HG03575 (cell line): ENCODE data around the gene ITSN1.
"Not testable (repeated sequence)": the region's sequence is repeated elsewhere in the genome, so short reads cannot be mapped to it uniquely, and the experiment has no call there.

Experiments used
- ATAC-seq: cut with Tn5 transposase; IDR thresholded peaks from one replicate; pipeline ENCODE4 v1.9.1; 2021; ENCODE audit not compliant: unreplicated experiment, insufficient number of reproducible peaks, low FRiP score; ENCODE audit errors: extremely low read depth

Gene ITSN1

GRCh38 chr21:33673473-33673872, 31.2 kb downstream of the ITSN1 start:
- no peak for ATAC-seq

DNA sequence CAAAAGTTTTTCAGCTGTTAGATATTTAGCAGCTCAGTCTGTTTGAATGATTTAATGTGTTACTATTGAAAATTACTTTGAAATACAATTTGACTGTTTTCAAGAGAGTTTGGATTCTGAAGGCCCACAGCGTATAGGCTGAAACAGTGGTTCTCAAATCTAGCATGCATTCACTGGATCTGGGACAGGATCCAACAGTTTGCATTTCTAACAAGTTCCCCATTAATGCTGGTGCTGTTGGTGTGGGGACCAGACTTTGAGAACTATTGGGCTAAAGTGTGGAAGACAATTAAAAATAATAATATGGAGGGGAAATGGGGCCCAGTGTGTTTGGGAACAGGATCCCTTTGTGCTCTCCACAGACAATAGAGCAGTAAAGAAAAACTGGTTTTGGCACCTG, 31.9 kb downstream of the ITSN1 start:
- ATAC-seq = no peak

DNA sequence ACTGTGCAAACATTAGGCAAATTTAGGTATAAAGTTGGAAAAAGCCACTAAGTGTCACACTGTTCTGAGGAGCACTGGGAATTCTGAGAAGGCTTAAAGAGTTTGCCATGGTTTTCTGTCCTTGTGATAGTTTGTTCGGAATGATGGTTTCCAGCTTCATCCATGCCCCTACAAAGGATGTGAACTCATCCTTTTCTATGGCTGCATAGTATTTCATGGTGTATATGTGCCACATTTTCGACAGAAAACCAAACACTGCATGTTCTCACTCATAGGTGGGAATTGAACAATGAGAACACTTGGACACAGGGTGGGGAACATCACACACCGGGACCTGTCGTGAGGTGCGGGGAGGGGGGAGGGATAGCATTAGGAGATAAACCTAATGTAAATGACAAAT, 34.4 kb downstream of the ITSN1 start:
- ATAC-seq = not testable (repeated sequence)

DNA sequence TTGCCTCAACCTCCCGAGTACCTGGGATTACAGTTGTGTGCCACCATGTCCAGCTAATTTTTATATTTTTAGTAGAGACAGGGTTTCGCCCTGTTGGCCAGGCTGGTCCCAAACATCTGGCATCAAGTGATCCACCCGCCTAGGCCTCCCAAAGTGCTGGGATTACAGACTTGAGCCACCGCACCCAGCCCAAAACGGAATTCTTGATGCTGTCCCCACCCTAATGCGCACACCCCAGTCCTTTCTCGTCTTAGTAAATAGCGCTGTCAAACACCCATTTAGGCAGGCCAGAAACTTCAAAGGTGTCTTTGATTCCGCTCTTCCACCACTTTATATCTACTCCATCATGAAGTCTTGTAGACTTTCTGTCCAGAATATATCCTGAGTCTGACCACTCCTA, 35.1 kb downstream of the ITSN1 start:
- no peak for ATAC-seq

DNA sequence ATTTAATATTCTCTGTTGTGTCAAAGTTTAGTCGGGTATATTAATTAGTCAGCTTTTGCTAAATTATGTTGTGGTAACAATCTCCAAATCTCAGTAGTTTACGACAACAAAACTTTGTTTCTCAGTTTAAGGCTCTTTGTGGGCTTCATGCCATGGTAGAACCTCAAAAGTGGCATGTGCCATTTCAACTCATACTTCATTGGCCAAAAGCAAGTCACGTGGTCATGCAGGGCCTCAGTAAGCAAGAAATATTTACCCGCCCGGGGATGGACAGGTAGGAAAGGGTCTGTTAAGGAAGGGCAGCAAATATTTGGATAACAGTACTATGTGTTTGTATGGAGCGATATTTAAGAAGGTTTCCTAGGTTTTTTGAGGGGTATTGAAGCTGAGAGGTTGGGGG, 38.6 kb downstream of the ITSN1 start:
- ATAC-seq = no peak

- no peak for ATAC-seq
Observed at GRCh38 chr21:33682992-33683627, 40.8 kb downstream of the ITSN1 start.

DNA sequence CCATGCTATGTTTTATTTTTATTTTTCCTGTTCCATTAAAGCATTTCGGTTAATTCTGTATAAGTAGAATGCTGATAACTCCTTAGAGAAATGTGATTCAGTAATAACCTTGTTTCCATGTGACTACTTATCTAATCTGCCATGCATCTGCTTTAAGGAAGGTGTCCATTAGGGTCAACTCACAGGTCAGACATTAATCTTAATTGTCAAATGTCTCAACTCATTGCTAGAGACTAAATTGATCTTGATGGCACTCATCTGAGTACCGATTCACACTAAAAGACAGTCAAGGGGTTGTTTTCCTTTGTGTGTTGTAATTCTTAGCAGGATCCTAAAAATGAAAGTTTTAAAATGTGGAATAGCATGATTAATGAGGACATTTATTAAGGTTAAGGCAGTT, 41.8 kb downstream of the ITSN1 start:
- no peak for ATAC-seq

- ATAC-seq = no peak
Observed at GRCh38 chr21:33684923-33685560, 42.7 kb downstream of the ITSN1 start.

DNA sequence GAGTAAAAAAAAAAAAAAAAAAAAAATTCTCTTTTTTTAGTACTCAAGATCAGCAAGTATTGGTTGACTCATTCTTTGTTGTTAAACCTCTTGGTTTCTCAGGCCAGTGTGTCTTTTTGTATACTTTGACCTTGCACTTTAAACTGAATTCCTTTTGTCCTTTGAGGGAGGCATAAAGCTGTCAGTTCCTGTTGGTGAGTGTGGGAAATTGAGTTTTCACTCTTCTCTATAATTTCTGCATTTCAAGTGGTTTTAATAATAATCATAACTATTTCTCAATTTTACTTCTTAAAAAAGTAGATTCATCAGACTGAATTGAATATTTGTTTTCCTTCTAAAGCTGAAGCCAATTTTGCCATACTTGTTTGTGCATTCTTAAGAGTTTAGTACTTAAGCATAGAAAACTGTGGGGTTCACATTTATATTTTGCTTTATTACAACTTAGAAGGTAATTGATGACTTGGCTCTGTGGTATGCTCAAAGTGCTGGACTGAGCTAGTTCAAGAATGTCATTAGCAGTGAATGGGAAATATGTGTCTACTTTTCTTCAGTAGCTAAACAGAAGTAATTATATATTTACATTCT, 43.4 kb downstream of the ITSN1 start:
- no peak for ATAC-seq

DNA sequence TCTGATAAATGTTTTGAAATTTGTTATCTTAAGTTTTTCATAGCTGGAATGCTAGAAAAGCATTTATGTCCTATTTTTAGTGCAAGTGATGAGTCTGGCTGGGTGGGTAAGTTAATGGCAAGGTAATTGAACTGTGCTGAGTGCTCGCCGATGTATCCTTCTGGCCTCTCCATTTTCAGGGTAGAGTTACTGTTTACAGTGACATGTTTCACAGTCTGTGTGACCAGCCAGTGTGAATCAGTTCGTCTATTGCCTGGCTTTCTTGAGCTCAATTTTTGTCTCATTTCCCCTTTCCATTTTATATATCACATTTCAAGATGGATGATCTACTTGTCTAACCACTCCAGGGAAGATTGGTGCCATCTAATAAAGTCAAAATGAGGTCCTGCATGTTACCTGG, 44.1 kb downstream of the ITSN1 start:
- ATAC-seq = no peak

DNA sequence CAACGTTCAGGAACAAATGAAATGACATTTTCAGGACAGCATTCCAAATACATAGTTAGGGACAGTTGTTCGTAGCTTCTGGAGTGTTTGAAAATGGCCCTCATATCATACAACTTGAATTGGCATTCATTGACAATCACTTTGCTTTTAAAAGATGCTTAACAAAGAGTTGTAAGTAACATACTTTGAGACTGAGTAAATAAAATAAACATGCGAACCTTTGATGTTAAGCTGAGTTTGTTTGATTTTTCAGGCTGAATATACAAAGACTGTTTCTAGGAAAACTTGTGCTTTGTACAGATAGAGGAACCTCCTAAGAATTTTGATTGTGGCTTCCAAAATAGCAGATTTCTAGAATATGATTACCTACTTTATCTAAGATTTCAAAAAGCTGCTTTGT, 45.3 kb downstream of the ITSN1 start:
- ATAC-seq = no peak

DNA sequence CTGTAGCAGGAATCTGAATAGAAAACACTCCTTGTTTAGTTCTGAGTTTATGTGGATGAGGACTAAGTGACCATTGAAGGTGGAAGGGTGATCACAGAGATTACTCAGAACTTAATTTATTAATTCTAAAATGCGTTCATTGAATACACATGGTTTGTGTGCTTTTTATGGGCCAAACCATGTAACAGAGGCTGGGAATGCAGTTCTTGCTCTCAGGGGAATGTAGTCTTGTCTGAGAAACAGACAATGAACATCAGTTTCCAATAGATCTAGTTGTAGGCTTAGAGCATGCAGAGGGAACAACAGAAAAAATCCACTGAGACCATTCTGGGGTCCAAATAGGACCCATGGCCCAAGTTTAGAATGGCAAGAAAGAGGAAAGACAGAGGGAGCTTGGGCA, 46.1 kb downstream of the ITSN1 start:
- ATAC-seq = no peak

- ATAC-seq = no peak
Observed at GRCh38 chr21:33690874-33691273, 48.6 kb downstream of the ITSN1 start.

DNA sequence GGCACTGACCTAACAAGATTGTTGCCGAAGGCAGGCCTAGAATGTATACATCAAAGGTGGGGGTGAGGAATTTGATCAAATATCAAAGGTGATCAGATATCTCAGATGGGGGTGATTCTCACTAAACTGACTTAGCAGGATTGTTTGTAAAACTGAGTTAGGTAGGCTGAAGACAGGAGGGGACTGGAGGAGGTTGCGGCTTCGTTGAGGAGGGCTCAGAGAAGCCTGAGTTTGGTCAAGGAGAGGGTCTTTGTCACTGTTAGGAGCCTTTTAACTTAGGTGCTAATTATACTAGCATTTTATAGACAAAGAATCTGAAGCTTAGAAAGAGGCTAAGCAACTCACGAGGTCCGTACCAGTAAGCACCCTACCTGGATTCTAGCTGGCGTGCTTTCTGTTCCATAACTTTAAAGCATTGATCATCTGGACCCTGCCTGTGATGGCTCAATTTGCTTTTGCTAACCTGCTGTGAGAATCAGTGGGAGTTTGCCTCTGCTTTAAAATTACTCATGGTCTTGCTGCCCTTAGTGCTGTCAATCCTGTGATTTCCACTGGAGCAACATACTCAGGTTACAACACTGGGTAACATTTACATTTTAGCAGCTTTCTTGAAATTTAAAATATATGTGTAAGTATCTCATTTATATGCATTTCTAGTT, 49.8 kb downstream of the ITSN1 start:
- no peak for ATAC-seq

DNA sequence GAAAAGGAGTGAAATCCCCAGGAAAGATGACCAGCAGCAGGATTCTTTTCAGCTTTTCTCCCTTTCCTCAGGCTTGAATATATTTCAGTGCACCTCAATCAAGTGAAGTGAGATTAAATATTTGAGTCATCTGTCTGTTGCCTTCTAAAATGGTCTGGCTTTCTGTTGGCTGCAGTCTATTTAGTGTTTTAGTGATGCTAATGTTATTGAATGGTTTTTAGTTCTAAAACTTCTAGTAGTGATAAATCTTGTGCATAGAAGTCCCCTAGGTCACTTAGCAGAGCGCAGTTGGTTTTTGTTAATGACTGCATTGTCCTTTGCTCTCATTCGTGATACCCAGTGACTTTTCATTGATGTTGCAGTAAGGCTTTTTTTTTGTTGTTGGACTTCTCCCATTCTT, 53.5 kb downstream of the ITSN1 start:
- ATAC-seq = no peak

- no peak for ATAC-seq
Observed at GRCh38 chr21:33696465-33696864, 54.2 kb downstream of the ITSN1 start.

GRCh38 chr21:33698087-33698860, 56.0 kb downstream of the ITSN1 start:
- ATAC-seq = no peak

- ATAC-seq = no peak
Observed at GRCh38 chr21:33699277-33699676, 57.0 kb downstream of the ITSN1 start.

DNA sequence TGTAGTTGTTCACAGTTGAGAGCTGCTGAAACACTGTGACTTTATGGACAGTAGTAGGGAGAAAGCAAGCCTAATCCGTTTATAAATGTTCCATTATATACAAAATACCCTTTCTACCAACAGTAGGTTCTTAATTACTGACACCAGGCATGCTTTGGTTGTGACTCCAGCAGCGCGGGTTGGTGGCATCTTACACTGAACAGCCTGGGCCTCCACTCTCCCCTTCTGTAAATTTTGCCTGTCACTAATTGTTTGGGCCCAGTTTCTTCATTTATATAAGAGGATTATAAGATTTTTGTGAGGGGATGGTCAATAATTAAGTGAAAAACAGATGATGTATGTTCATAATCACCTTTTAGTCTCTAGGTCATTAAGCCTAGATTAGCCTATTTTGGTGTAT, 58.2 kb downstream of the ITSN1 start:
- ATAC-seq = no peak
